Uterus (tissue), 4 donors: ENCODE measurements around the gene MEIS1. TPM values are rescaled to one million over a fixed set of nuclear protein-coding genes. Genes with fewer than 3 reads are reported as not detected.
A peak's percentile ranks its signal among the peaks of the same experiment; 100 is the strongest.

Experiments
- DNase-seq, 2 donors: peaks; one replicate each; pipeline ENCODE4 v3.0.0-alpha.2; 2019 to 2020
- H3K27ac ChIP-seq, 2 donors: fragments of 200-600 bp; sonication (generic); 1 replicate in 1 of 2; 2 replicates in 1 of 2; pipeline ENCODE4 v1.5.1; 2016 to 2018
- H3K27me3 ChIP-seq, 2 donors: fragments of 200-600 bp; sonication (generic); one replicate each; pipeline ENCODE4 v1.5.1; 2018 to 2019; ENCODE audit warnings: control low read depth in 1 of 2
- H3K36me3 ChIP-seq, 2 donors: fragments of 200-600 bp; sonication (generic); one replicate each; pipeline ENCODE4 v1.5.1; 2019; ENCODE audit warnings: control low read depth in 1 of 2
- H3K4me1 ChIP-seq, 2 donors: fragments of 200-600 bp; sonication (generic); one replicate each; pipeline ENCODE4 v1.5.1; 2018 to 2019; ENCODE audit warnings: control low read depth in 1 of 2
- H3K4me3 ChIP-seq, 2 donors: fragments of 200-600 bp; sonication (generic); 1 replicate in 1 of 2; 2 replicates in 1 of 2; pipeline ENCODE4 v1.5.1; 2018 to 2019; ENCODE audit warnings: mild to moderate bottlenecking in 1 of 2
- H3K9me3 ChIP-seq, 2 donors: fragments of 200-600 bp; sonication (generic); one replicate each; pipeline ENCODE4 v1.5.1; 2019; ENCODE audit warnings: control low read depth in 1 of 2
- POLR2A ChIP-seq, 2 donors: fragments of 450-650 bp; IDR thresholded peaks; one replicate each; pipeline ENCODE4 v1.6.1; 2016; ENCODE audit warnings: antibody characterized with exemption in 2 of 2, mild to moderate bottlenecking in 1 of 2, moderate library complexity in 1 of 2
- intact Hi-C: fragments of 100-400 bp; cut with DNase I; formaldehyde crosslinking; loops from one replicate; pipeline ENCODE4 v1.15.1; 2023; ENCODE audit warnings: low total_unique reads
- total RNA-seq, 4 donors: library from RNA; depleted of rRNA in 3 of 4; stranded (reverse); fragments of >200 nt in 3 of 4; gene quantifications; one replicate each; pipeline versions ENCODE4 v1.1.0 to v1.2.4, GENCODE V29; 2014 to 2023
- TF ChIP-seq, protein P1 (sequence below), 4 experiments: fragments of 200-600 bp in 2 of 4; fragments of 450-650 bp in 2 of 4; sonication (generic) in 2 of 4; IDR thresholded peaks; one replicate each; pipeline ENCODE4 v1.5.1; 2016 to 2019; ENCODE audit warnings: antibody characterized with exemption in 4 of 4, mild to moderate bottlenecking in 2 of 4, moderate library complexity in 1 of 4
- donor health status: DM: yes; HTN: yes; CAD: no.

MEIS1 gene
- total RNA-seq, 4 donors from 2014 or later: 110 to 418 (median 233) TPM

DNA sequence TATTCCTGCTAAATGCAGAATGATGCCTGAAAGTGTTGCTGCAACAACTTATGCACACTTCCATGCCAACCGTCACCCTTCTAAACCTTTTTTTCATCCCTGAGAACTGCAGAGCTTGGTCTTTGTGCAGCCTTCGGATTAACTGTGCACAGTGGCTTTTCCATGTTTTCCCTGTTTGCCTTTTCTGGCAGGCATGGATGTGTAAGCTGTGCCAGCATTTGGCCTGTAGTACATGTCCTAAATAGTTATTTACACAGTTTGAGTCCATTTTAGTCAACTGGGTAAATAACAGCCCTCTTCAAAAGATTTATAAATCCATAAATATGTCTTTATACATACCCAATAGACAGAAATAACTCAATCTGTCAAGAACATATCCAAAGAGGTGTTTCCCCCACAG, 31.5 kb downstream of the MEIS1 start:
- H3K27me3 ChIP-seq: no peaks in the 10 kb centered on the region
- intact Hi-C loops: no loop called here
- H3K4me3 ChIP-seq: no peak overlapping the region
- peak overlapping the region; percentile 17 to 60 for H3K27ac ChIP-seq
- H3K36me3 ChIP-seq: no peaks in the 10 kb centered on the region
- H3K4me1 ChIP-seq: peaks cover 26 to 27% of the 10 kb centered on the region in 2 donors
- no peak for TF ChIP-seq POLR2A (IDR thresholded peaks at IDR 0.05)
- TF ChIP-seq, protein P1, sequence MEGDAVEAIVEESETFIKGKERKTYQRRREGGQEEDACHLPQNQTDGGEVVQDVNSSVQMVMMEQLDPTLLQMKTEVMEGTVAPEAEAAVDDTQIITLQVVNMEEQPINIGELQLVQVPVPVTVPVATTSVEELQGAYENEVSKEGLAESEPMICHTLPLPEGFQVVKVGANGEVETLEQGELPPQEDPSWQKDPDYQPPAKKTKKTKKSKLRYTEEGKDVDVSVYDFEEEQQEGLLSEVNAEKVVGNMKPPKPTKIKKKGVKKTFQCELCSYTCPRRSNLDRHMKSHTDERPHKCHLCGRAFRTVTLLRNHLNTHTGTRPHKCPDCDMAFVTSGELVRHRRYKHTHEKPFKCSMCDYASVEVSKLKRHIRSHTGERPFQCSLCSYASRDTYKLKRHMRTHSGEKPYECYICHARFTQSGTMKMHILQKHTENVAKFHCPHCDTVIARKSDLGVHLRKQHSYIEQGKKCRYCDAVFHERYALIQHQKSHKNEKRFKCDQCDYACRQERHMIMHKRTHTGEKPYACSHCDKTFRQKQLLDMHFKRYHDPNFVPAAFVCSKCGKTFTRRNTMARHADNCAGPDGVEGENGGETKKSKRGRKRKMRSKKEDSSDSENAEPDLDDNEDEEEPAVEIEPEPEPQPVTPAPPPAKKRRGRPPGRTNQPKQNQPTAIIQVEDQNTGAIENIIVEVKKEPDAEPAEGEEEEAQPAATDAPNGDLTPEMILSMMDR (IDR thresholded peaks at IDR 0.05): no peak
- H3K9me3 ChIP-seq: no peaks in the 10 kb centered on the region
- no peak for DNase-seq

DNA sequence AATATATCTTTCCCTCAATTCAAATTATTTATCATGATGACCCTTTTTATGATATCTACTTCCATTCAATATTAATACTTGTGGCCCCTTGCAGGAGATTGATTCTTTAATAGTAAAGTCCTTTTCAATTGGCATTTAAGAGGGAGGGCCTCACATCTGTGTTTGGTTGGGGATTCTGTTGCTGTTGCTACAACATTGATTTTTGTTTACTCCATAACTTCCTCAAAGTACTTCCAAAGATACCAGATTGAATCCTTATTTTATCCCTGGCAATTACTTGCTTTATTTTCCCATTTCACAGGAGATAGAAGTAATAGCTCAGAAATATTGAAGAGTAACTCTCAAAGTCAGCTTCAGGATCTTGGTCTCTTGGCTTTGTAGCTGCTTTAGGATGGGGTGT, 32.8 kb downstream of the MEIS1 start:
- no peak for DNase-seq
- H3K27me3 ChIP-seq: no peaks in the 10 kb centered on the region
- peak overlapping the region; percentile 26 to 27 for H3K27ac ChIP-seq
- H3K4me1 ChIP-seq: peaks cover 26 to 32% of the 10 kb centered on the region in 2 donors
- intact Hi-C loops: no loop called here
- no peaks in the 10 kb centered on the region for H3K9me3 ChIP-seq
- no peaks in the 10 kb centered on the region for H3K36me3 ChIP-seq
- TF ChIP-seq, protein P1 (IDR thresholded peaks at IDR 0.05): no peak
- TF ChIP-seq POLR2A (IDR thresholded peaks at IDR 0.05): no peak
- H3K4me3 ChIP-seq: no peak overlapping the region

DNA sequence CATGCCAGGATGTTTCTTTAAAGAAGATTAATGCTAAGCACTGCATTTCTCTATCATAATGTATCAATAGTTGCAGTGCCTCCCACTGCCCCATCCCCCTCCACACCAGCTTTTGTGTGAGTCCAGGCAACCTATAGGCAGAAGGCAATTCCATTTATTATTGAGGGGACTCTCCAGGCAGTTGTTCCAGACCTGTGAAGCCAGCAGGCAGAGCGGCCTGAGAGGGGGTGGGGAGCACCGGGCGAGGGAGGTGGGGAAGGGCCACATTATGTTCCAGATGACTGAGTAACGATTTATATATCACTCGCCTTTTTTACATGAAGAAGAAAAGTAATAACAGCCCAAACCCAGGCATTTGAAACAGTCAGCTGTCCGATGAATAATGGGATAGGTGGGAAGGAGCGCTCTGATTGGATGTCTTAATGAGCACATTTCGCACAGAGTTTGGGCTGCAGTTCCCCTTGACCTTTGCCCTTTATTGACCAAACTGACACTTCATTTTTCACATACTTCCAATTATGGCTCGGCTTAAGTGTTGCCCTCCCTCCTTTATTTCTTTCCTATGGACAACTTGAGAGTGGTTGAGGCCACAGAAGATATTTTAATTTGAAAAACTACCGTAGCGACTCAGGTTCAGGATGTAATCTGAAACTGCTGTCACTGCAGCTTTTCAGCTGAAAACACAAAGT, 34.4 kb downstream of the MEIS1 start:
- no peak for DNase-seq
- H3K4me1 ChIP-seq: peaks cover 11 to 27% of the 10 kb centered on the region in 2 donors
- H3K4me3 ChIP-seq: no peak overlapping the region
- no peaks in the 10 kb centered on the region for H3K36me3 ChIP-seq
- H3K27me3 ChIP-seq: no peaks in the 10 kb centered on the region
- no peaks in the 10 kb centered on the region for H3K9me3 ChIP-seq
- intact Hi-C loops: no loop called here
- TF ChIP-seq, protein P1 (IDR thresholded peaks at IDR 0.05): no peak
- no peak for TF ChIP-seq POLR2A (IDR thresholded peaks at IDR 0.05)
- peak overlapping the region in 1 of 2 donors; percentile 23 for H3K27ac ChIP-seq

DNA sequence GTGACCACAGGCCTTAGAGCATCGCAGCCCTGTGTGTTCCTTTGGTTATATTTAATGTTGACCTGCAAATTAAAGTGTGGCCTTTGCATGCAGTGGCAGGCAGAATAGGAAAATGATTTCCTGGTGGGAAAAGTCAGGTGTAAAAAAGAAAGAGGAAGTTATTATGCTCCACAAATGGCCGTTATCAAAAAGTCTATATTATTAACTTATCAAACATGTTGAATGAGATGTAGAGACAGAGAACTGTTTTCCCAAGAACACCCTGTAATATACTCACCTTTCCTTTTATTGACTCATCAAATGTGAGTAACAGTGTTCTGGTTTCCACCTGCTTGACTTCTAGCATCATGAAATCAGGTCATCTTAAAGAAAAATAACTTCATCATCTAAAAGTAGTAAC, 35.3 kb downstream of the MEIS1 start:
- H3K4me3 ChIP-seq: no peak overlapping the region
- H3K4me1 ChIP-seq: peaks cover 6 to 25% of the 10 kb centered on the region in 2 donors
- DNase-seq: no peak
- intact Hi-C loops: no loop called here
- H3K27me3 ChIP-seq: no peaks in the 10 kb centered on the region
- TF ChIP-seq POLR2A (IDR thresholded peaks at IDR 0.05): no peak
- TF ChIP-seq, protein P1 (IDR thresholded peaks at IDR 0.05): no peak
- H3K27ac ChIP-seq: peak overlapping the region in 1 of 2 donors; percentile 23
- H3K9me3 ChIP-seq: no peaks in the 10 kb centered on the region
- H3K36me3 ChIP-seq: no peaks in the 10 kb centered on the region

DNA sequence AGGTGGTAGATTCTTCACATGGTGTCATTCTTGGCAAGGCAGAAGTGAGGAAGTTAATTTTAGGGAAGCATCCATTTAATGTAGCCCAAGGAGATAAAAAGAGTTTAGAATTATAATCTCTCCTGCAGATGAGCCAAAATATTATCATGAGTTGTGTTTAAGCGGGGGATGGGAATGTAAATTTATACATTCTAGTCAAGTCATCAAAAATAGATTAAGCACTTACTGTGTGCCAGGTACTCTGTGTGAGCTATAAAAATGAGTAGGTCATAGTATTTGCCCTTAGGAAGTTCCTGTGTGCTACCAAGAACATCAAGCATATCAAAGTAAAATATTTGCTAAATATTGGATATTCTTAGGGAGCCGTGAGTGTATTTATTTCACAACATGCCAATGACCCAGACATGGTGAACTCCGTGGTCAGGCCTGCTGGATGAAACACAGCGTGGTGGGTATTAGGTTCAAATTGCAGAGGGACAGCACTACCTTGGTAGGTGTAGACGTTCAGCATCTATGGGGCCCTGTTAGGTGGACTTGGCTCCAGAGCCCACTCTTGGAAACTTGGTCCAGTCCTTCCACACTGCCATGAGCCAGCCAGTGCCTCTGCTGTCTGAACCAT, 37.4 kb downstream of the MEIS1 start:
- Histone ChIP-seq H3K4me1 (peaks cover 0 to 26% of the 10 kb centered on the region in 2 donors), H3K36me3 (no peaks in the 10 kb centered on the region), H3K4me3 (no peak overlapping the region), H3K9me3 (no peaks in the 10 kb centered on the region), H3K27ac (no peak overlapping the region), H3K27me3 (no peaks in the 10 kb centered on the region)
- no peak for DNase-seq
- intact Hi-C loops: no loop called here
- TF ChIP-seq, protein P1 (IDR thresholded peaks at IDR 0.05): no peak
- no peak for TF ChIP-seq POLR2A (IDR thresholded peaks at IDR 0.05)
